Measurements from ENCODE around the gene FZR1.

- no peak for TF ChIP-seq EZH2phosphoT487 (conservative IDR thresholded peaks at IDR 0.05; ENCODE audit: low read length)
- no peak for TF ChIP-seq CTCF (IDR thresholded peaks at IDR 0.05; ENCODE audit: insufficient read depth, low read length, poor library complexity, severe bottlenecking)
Measured at GRCh38 chr19:3528080-3528479, 22.0 kb downstream of the FZR1 start.
